Fibroblast of mammary gland (primary cell): Measurements from ENCODE around the gene SMIM1.

ENCODE experiments used
- DNase-seq: peaks from one replicate; pipeline ENCODE4 v3.0.0-alpha.2; 2010; ENCODE audit warnings: low read depth
- H3K4me3 ChIP-seq: 2 replicates; pipeline ENCODE4 v1.5.1; 2011; ENCODE audit warnings: low read depth, mild to moderate bottlenecking, low read length, moderate library complexity; ENCODE audit not compliant: control insufficient read depth
- TF ChIP-seq, protein P1 (sequence below): conservative IDR thresholded peaks from 2 replicates; pipeline ENCODE4 v1.5.1; 2011; ENCODE audit warnings: low read depth, low read length, inconsistent platforms; ENCODE audit not compliant: control insufficient read depth, insufficient read depth

SMIM1 gene

DNA sequence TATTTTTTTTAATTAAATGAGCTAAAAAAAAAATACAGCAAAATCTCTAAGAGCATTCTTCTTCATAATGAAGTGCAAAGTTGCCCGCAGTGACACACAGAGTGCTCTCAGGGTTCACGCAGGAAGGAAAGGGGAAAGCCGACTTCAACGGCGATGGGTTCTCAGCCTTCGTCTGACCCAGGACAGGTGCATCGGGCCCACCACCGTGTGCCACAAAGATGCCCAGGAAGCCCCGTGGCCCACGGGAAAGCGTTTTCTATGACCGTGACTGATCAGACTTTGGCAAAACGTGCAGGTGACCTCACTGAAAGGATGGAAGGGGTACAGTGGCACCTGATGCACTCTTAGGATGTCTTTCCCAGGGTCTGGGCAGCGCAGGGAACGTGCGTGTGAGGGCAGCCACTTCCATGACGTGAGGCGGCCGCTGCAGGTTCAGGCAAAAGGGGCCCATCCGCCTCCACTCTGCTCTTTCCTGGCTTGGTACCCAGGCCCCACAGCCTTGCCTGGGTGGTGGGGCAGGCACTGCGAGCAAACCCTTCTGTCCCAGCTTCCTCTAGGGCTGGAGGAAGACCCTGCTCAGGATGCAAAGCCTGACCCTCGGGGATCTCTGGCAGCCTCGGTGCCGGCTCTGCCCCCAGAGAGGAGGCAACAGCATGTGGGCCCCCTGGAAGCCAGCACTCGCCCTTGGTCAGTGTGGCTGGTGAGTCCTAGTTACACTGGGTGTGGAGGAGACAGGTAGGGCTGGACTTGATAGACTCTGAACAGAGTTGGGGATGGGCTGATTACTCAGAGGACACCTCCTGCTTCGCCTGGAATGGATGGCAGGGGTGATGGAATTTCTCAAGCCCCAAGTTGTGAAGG is 15.4 kb downstream of the SMIM1 start:
- TF ChIP-seq, protein P1, sequence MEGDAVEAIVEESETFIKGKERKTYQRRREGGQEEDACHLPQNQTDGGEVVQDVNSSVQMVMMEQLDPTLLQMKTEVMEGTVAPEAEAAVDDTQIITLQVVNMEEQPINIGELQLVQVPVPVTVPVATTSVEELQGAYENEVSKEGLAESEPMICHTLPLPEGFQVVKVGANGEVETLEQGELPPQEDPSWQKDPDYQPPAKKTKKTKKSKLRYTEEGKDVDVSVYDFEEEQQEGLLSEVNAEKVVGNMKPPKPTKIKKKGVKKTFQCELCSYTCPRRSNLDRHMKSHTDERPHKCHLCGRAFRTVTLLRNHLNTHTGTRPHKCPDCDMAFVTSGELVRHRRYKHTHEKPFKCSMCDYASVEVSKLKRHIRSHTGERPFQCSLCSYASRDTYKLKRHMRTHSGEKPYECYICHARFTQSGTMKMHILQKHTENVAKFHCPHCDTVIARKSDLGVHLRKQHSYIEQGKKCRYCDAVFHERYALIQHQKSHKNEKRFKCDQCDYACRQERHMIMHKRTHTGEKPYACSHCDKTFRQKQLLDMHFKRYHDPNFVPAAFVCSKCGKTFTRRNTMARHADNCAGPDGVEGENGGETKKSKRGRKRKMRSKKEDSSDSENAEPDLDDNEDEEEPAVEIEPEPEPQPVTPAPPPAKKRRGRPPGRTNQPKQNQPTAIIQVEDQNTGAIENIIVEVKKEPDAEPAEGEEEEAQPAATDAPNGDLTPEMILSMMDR, result no peak
- DNase-seq, result no peak

DNA sequence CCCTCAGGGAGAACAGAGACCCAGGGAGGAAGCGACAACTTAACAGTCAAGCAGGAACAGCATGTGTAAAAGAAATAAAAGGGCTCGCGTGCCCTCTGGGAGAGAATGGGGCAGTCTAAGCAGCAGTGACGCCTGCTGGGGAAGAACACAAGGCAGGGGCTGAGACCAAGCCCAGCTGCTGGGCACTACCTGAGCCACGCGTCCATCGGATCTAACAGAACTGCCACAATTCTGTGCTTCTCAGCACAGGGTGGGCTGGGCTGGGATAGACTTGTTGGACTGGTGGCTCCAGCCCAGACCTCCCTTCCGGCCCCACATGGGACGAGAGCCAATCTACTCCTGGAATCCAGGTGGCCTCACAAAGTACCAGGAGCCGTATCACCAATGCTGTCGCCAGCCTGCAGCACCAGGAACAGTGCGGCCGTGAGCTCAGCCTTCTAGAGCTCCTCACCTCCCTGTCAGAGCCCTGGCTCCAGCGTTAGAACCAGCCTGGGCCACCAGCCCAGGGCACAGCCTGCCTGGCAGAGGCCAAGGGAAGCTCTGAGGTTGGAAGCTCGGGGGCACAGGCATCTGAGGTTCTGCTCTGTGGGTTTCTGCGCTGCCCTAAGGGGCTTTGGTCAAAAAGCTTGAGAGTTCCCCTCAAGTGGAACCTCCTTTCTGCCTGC is 16.3 kb downstream of the SMIM1 start:
- no peak overlapping the region for H3K4me3 ChIP-seq
- no peak for DNase-seq
- TF ChIP-seq, protein P1, result no peak

More for the DNA sequence above, 15.4 kb downstream of the SMIM1 start:
- no peak overlapping the region for H3K4me3 ChIP-seq

DNA sequence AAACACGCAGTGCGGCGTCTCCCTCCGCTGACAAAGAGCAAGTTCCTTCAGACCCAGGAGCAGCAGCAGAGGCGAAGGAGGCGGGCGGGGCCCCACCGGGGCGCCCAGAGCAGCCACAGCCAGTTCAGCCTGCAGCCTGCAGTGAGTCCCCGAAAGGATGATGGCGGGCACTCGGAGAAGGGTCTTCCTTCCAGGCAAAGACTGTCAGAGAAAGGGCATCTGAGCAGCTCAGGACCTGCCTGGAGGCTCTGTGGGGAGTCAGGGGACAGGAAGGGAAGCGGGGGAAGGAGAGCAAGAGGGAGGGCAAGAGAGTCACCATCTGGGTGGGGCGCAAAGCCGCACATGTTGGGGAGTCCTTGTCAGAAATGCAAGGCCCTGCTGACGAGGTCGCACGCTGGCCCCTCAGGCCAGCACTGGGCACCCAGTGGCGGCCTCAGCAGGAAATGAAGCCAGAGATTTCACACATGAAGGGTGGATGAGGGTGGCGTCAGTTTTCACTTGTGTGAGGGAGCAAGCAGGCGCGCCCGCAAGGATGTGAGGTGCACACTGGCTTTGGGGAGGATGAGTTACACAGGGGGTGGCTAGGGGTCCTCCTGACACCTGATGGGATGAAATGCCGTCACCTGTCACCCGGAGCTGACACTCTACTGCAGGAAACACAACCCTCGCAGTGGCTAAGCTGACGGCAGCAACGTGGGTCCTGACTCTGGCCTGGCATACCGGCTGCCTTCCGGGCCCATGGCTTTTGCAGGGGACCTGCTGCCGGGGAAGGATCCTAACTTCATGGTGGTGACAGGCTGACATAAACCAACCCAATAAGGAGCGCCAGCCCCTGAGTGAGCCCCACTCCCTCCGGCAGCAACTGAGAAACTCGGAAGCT is 17.1 kb downstream of the SMIM1 start:
- DNase-seq, result no peak
- TF ChIP-seq, protein P1, result no peak
- no peak overlapping the region for H3K4me3 ChIP-seq

DNA sequence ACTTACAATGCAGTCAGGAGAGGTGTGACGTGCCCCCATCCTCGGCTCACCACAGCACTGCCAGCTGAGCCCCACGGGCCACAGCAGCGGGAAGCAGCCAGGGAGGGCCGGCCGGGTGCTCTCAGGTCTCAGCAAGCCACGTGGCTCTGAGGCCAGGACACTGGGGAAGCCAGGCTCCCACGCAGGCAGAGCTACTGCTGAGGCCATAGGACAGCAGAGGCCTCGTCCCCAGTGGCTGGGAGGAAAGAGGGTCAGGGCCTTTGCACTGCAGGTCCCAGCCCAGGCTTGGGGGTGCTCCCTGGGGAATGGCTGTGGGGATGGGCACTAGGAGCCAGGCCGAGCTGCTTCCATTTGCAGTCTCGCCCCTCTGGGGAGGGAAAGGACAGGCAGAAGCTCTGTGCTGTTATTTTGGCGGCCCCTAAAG is 18.0 kb downstream of the SMIM1 start:
- no peak for DNase-seq
- H3K4me3 ChIP-seq, result no peak overlapping the region
- TF ChIP-seq, protein P1, result no peak

DNA sequence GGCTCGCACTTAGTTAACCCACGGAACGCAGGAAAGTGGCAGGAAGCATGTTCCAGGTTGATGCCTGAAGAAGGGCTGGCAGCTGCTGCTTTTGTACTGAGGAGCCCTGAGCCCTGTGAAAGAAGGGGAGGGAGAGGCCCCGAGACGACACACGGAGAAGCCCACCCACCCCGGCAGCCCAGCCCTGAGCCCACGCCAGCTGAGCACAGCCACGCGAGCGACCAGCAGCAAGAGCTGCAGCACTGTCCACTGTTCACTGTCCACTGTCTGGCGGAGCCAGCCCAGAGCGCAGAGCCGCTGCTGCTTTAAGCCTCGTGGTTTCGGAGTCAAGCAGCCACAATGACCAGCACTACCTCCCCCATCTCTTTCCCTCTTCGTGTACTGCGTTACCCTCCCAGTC is 18.4 kb downstream of the SMIM1 start:
- DNase-seq, result no peak
- no peak overlapping the region for H3K4me3 ChIP-seq
- TF ChIP-seq, protein P1, result no peak

DNA sequence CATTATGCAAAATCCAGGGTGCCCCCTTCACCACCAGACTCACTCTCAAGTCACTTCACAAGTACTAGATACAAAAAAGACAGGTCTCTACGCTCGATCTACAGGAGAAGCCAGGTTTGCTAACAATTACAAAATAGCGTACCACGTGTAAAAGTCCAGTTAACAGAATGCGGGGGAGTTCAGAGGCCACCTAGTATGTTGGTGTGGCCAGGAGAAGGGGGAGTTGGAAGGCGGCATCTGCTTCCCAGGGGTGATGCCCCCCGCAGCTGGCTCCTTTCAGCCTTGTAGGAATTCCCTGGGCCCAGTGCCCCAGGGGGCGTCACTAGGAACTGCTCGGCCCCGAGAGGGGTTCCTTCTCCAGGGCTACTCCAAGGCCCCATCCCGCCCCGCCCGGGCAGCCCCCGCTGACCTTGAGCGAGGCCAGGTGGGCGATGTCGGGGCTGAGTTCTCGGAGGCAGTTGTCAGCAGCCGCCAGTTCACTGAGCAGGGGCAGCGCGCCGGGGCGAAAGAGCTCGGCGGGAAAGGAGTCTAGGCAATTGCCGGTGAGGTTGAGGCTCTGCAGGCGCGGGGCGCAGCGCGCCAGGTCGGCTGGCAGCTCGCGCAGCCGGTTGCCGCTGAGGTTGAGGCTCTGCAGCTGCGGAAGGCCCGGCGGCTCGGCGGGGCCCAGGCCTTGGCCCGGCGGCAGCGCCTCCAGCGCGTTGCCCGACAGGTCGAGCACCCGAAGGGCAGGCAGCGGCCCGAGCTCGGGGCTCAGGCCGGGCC is 23.1 kb downstream of the SMIM1 start:
- H3K4me3 ChIP-seq, result peak overlapping the region; percentile 88
- no peak for DNase-seq
- TF ChIP-seq, protein P1, result no peak
